ENCODE data around the gene NDC1. TPM values are rescaled to one million over a fixed set of nuclear protein-coding genes. Genes with fewer than 3 reads are reported as not detected.

NDC1 gene
- total RNA-seq, 1 experiment from 2014 or later, result 92.6 TPM

- H3K4me3 ChIP-seq (ENCODE audit: insufficient read depth, low read depth, low read length), result no peak overlapping the region
Observed at GRCh38 chr1:53735681-53736080, 102.4 kb downstream of the NDC1 start.

GRCh38 chr1:53735261-53735660, 102.8 kb downstream of the NDC1 start:
- DNase-seq, result no peak
- Histone ChIP-seq H3K27me3 (ENCODE audit: control insufficient read depth, insufficient read depth, low read length) (peaks cover 63% of the 10 kb centered on the region), H3K4me3 (ENCODE audit: insufficient read depth, low read depth, low read length) (no peak overlapping the region)

More at GRCh38 chr1:53735681-53736080, 102.4 kb downstream of the NDC1 start:
- peaks cover 67% of the 10 kb centered on the region for H3K27me3 ChIP-seq (ENCODE audit: control insufficient read depth, insufficient read depth, low read length)
- peak; percentile 8 for DNase-seq
- no peaks in the 10 kb centered on the region for H3K36me3 ChIP-seq (replicated peaks; ENCODE audit: control insufficient read depth, insufficient read depth, low read length)

GRCh38 chr1:53734650-53735211, 103.4 kb downstream of the NDC1 start:
- peaks cover 58% of the 10 kb centered on the region for H3K27me3 ChIP-seq (ENCODE audit: control insufficient read depth, insufficient read depth, low read length)
- no peaks in the 10 kb centered on the region for H3K36me3 ChIP-seq (replicated peaks; ENCODE audit: control insufficient read depth, insufficient read depth, low read length)
- DNase-seq, result no peak
- H3K4me3 ChIP-seq (ENCODE audit: insufficient read depth, low read depth, low read length), result no peak overlapping the region

More at GRCh38 chr1:53735261-53735660, 102.8 kb downstream of the NDC1 start:
- H3K36me3 ChIP-seq (replicated peaks; ENCODE audit: control insufficient read depth, insufficient read depth, low read length), result no peaks in the 10 kb centered on the region

- Histone ChIP-seq H3K4me3 (ENCODE audit: insufficient read depth, low read depth, low read length) (no peak overlapping the region), H3K27me3 (ENCODE audit: control insufficient read depth, insufficient read depth, low read length) (peaks cover 53% of the 10 kb centered on the region), H3K36me3 (replicated peaks; ENCODE audit: control insufficient read depth, insufficient read depth, low read length) (no peaks in the 10 kb centered on the region)
- DNase-seq, result no peak
Observed at GRCh38 chr1:53733975-53734649, 104.0 kb downstream of the NDC1 start.

GRCh38 chr1:53733447-53733931, 104.6 kb downstream of the NDC1 start:
- peaks cover 49% of the 10 kb centered on the region for H3K27me3 ChIP-seq (ENCODE audit: control insufficient read depth, insufficient read depth, low read length)
- no peak for DNase-seq
- no peak overlapping the region for H3K4me3 ChIP-seq (ENCODE audit: insufficient read depth, low read depth, low read length)
- no peaks in the 10 kb centered on the region for H3K36me3 ChIP-seq (replicated peaks; ENCODE audit: control insufficient read depth, insufficient read depth, low read length)

- no peaks in the 10 kb centered on the region for H3K36me3 ChIP-seq (replicated peaks; ENCODE audit: control insufficient read depth, insufficient read depth, low read length)
- peaks cover 43% of the 10 kb centered on the region for H3K27me3 ChIP-seq (ENCODE audit: control insufficient read depth, insufficient read depth, low read length)
- H3K4me3 ChIP-seq (ENCODE audit: insufficient read depth, low read depth, low read length), result no peak overlapping the region
- no peak for DNase-seq
Observed at GRCh38 chr1:53732912-53733317, 105.2 kb downstream of the NDC1 start.

- H3K36me3 ChIP-seq (replicated peaks; ENCODE audit: control insufficient read depth, insufficient read depth, low read length), result no peaks in the 10 kb centered on the region
- peaks cover 38% of the 10 kb centered on the region for H3K27me3 ChIP-seq (ENCODE audit: control insufficient read depth, insufficient read depth, low read length)
- H3K4me3 ChIP-seq (ENCODE audit: insufficient read depth, low read depth, low read length), result no peak overlapping the region
- DNase-seq, result no peak
Observed at GRCh38 chr1:53732409-53732808, 105.7 kb downstream of the NDC1 start.

GRCh38 chr1:53731779-53732305, 106.3 kb downstream of the NDC1 start:
- Histone ChIP-seq H3K27me3 (ENCODE audit: control insufficient read depth, insufficient read depth, low read length) (peaks cover 32% of the 10 kb centered on the region), H3K36me3 (replicated peaks; ENCODE audit: control insufficient read depth, insufficient read depth, low read length) (no peaks in the 10 kb centered on the region), H3K4me3 (ENCODE audit: insufficient read depth, low read depth, low read length) (no peak overlapping the region)
- DNase-seq, result no peak

- no peak for DNase-seq
Observed at GRCh38 chr1:53731043-53731600, 107.0 kb downstream of the NDC1 start.

GRCh38 chr1:53730224-53730865, 107.8 kb downstream of the NDC1 start:
- H3K27me3 ChIP-seq (ENCODE audit: control insufficient read depth, insufficient read depth, low read length), result peaks cover 17% of the 10 kb centered on the region
- no peak overlapping the region for H3K4me3 ChIP-seq (ENCODE audit: insufficient read depth, low read depth, low read length)
- no peaks in the 10 kb centered on the region for H3K36me3 ChIP-seq (replicated peaks; ENCODE audit: control insufficient read depth, insufficient read depth, low read length)
- no peak for DNase-seq

More at GRCh38 chr1:53731043-53731600, 107.0 kb downstream of the NDC1 start:
- H3K36me3 ChIP-seq (replicated peaks; ENCODE audit: control insufficient read depth, insufficient read depth, low read length), result no peaks in the 10 kb centered on the region
- H3K4me3 ChIP-seq (ENCODE audit: insufficient read depth, low read depth, low read length), result no peak overlapping the region
- peaks cover 25% of the 10 kb centered on the region for H3K27me3 ChIP-seq (ENCODE audit: control insufficient read depth, insufficient read depth, low read length)

GRCh38 chr1:53729456-53730223, 108.5 kb downstream of the NDC1 start:
- peaks cover 10% of the 10 kb centered on the region for H3K27me3 ChIP-seq (ENCODE audit: control insufficient read depth, insufficient read depth, low read length)
- no peaks in the 10 kb centered on the region for H3K36me3 ChIP-seq (replicated peaks; ENCODE audit: control insufficient read depth, insufficient read depth, low read length)
- no peak for DNase-seq
- no peak overlapping the region for H3K4me3 ChIP-seq (ENCODE audit: insufficient read depth, low read depth, low read length)

GRCh38 chr1:53728702-53729455, 109.2 kb downstream of the NDC1 start:
- no peak overlapping the region for H3K4me3 ChIP-seq (ENCODE audit: insufficient read depth, low read depth, low read length)

GRCh38 chr1:53728196-53728595, 109.9 kb downstream of the NDC1 start:
- Histone ChIP-seq H3K4me3 (ENCODE audit: insufficient read depth, low read depth, low read length) (no peak overlapping the region), H3K27me3 (ENCODE audit: control insufficient read depth, insufficient read depth, low read length) (peaks cover 7% of the 10 kb centered on the region; the same call in 1 of the 2 replicates), H3K36me3 (replicated peaks; ENCODE audit: control insufficient read depth, insufficient read depth, low read length) (no peaks in the 10 kb centered on the region)
- no peak for DNase-seq

More at GRCh38 chr1:53728702-53729455, 109.2 kb downstream of the NDC1 start:
- H3K36me3 ChIP-seq (replicated peaks; ENCODE audit: control insufficient read depth, insufficient read depth, low read length), result no peaks in the 10 kb centered on the region
- no peak for DNase-seq
- H3K27me3 ChIP-seq (ENCODE audit: control insufficient read depth, insufficient read depth, low read length), result peaks cover 6% of the 10 kb centered on the region; the same call in 1 of the 2 replicates

Measured in H7 (cell line).